HepG2 (cell line): Measurements from ENCODE around the gene TMEM183A. TPM values are rescaled to one million over a fixed set of nuclear protein-coding genes. Genes with fewer than 3 reads are reported as not detected.

Experiments used
- ATAC-seq: fragments of 200-7000 bp; cut with Tn5 transposase; 3 replicates; pipeline ENCODE4 v1.9.1; 2020; ENCODE audit warnings: mild to moderate bottlenecking, moderate library complexity
- BruUV-seq: library from RNA; stranded (reverse); fragments of 400-500 nt; replicated peaks from 2 replicates; lab custom pipeline; 2021; lab: Mats Ljungman, UMichigan
- CTCF ChIA-PET: fragments of 300-600 bp; formaldehyde crosslinking; extraction: SDS; loops from one replicate; lab custom pipeline; 2021; ENCODE audit warnings: low total read pairs, inconsistent platforms, low intra/inter-chr PET ratio; lab: Yijun Ruan, JAX
- POLR2A ChIA-PET: fragments of 350-600 bp; sonication (Branson Sonifier 250); formaldehyde crosslinking; loops from one replicate; lab custom pipeline; 2020; ENCODE audit warnings: antibody characterized with exemption, inconsistent platforms; lab: Yijun Ruan, JAX
- DNase-seq: peaks from one replicate; pipeline ENCODE4 v3.0.0-alpha.2; 2015; ENCODE audit warnings: low spot score
- FAIRE-seq: peaks from 3 replicates; lab custom pipeline; 2011; peaks lifted over from hg19 to GRCh38; lab: Jason Lieb, UNC
- H2AFZ ChIP-seq: one replicate; pipeline ENCODE4 v1.6.1; 2011; ENCODE audit warnings: low read length, inconsistent platforms
- H3K27ac ChIP-seq: fragments of 300-600 bp; 3 replicates; pipeline ENCODE4 v1.8.0; 2011; ENCODE audit warnings: mixed run types, mild to moderate bottlenecking, mixed read lengths, low read length, inconsistent platforms; ENCODE audit not compliant: insufficient read depth; ENCODE audit errors: extremely low read length
- H3K27me3 ChIP-seq, 2 experiments: fragments of 200-600 bp in 1 of 2; 2 replicates in 1 of 2; 3 replicates in 1 of 2; pipeline versions ENCODE4 v1.6.0 to v1.8.0; 2011; ENCODE audit warnings: low read length in 2 of 2, mild to moderate bottlenecking in 2 of 2, moderate library complexity in 2 of 2, inconsistent platforms in 1 of 2; ENCODE audit not compliant: insufficient read depth in 2 of 2, control insufficient read depth in 1 of 2
- H3K36me3 ChIP-seq, 2 experiments: fragments of 200-600 bp in 1 of 2; replicated peaks in 1 of 2; 2 replicates in 1 of 2; 3 replicates in 1 of 2; pipeline versions ENCODE4 v1.5.1 to v1.8.0; 2011; ENCODE audit warnings: low read length in 2 of 2, inconsistent platforms in 1 of 2; ENCODE audit not compliant: insufficient read depth in 2 of 2, control insufficient read depth in 1 of 2
- H3K4me1 ChIP-seq: 2 replicates; pipeline ENCODE4 v1.5.1; 2012; ENCODE audit warnings: low read length, inconsistent platforms; ENCODE audit not compliant: insufficient read depth
- H3K4me2 ChIP-seq: 2 replicates; pipeline ENCODE4 v1.6.0; 2011; ENCODE audit warnings: low read depth, low read length, inconsistent platforms
- H3K4me3 ChIP-seq, 3 experiments: fragments of 200-600 bp in 1 of 3; sonication (generic), shearing (Covaris generic) in 1 of 3; replicated peaks in 1 of 3; 2 replicates each; pipeline ENCODE4 v1.5.1; 2011 to 2016; ENCODE audit warnings: low read length in 3 of 3, inconsistent platforms in 2 of 3, low read depth in 2 of 3, mild to moderate bottlenecking in 2 of 3, control low read depth in 1 of 3, mixed read lengths in 1 of 3; ENCODE audit not compliant: insufficient read depth in 1 of 3
- H3K79me2 ChIP-seq: one replicate; pipeline ENCODE4 v1.6.1; 2011; ENCODE audit warnings: low read length, inconsistent platforms; ENCODE audit not compliant: insufficient read depth
- H3K9ac ChIP-seq: 2 replicates; pipeline ENCODE4 v1.6.0; 2011; ENCODE audit warnings: mild to moderate bottlenecking, low read depth, low read length, inconsistent platforms; ENCODE audit not compliant: insufficient read depth
- H3K9me3 ChIP-seq: 2 replicates; pipeline ENCODE4 v1.5.1; 2012; ENCODE audit warnings: mild to moderate bottlenecking, low read length
- H4K20me1 ChIP-seq: 2 replicates; pipeline ENCODE4 v1.6.0; 2011; ENCODE audit warnings: inconsistent platforms, mild to moderate bottlenecking, low read length, moderate library complexity; ENCODE audit not compliant: insufficient read depth
- ATAD3A ChIP-seq: sonication (generic); formaldehyde crosslinking; IDR thresholded peaks from 2 replicates; pipeline ENCODE4 v1.4.0; 2020; ENCODE audit warnings: missing genetic modification reagents
- FLYWCH1 ChIP-seq: sonication (generic); formaldehyde crosslinking; IDR thresholded peaks from 2 replicates; pipeline ENCODE4 v1.8.1; 2023; ENCODE audit warnings: mild to moderate bottlenecking, missing genetic modification reagents
- FOXA3 ChIP-seq: IDR thresholded peaks from 2 replicates; pipeline ENCODE4 v1.6.1; 2016; ENCODE audit warnings: missing genetic modification reagents, missing compliant biosample characterization
- RAD21 ChIP-seq: fragments of 450-650 bp; formaldehyde crosslinking; IDR thresholded peaks from 2 replicates; pipeline ENCODE4 v1.5.0; 2020; ENCODE audit warnings: mild to moderate bottlenecking
- SMC3 ChIP-seq: IDR thresholded peaks from 2 replicates; pipeline ENCODE4 v1.6.1; 2011; ENCODE audit warnings: low read length, improper control_type of control experiment
- STAG1 ChIP-seq: sonication (generic); formaldehyde crosslinking; IDR thresholded peaks from 2 replicates; pipeline ENCODE4 v1.4.0; 2020; ENCODE audit warnings: missing genetic modification reagents
- THYN1 ChIP-seq: sonication (generic); formaldehyde crosslinking; IDR thresholded peaks from 2 replicates; pipeline ENCODE4 v1.8.1; 2023; ENCODE audit warnings: low read depth, mild to moderate bottlenecking, moderate library complexity, missing genetic modification reagents, borderline replicate concordance
- TSC22D2 ChIP-seq: sonication (generic); formaldehyde crosslinking; IDR thresholded peaks from 2 replicates; pipeline ENCODE4 v1.5.1; 2020; ENCODE audit warnings: missing genetic modification reagents, mild to moderate bottlenecking, borderline replicate concordance
- ZNF160 ChIP-seq: sonication (generic); formaldehyde crosslinking; IDR thresholded peaks from 2 replicates; pipeline ENCODE4 v1.8.0; 2022; ENCODE audit warnings: mild to moderate bottlenecking, inconsistent platforms, missing genetic modification reagents
- ZNF17 ChIP-seq: sonication (generic); formaldehyde crosslinking; IDR thresholded peaks from 2 replicates; pipeline ENCODE4 v1.5.0; 2020; ENCODE audit warnings: mild to moderate bottlenecking, missing genetic modification reagents
- ZNF644 ChIP-seq: IDR thresholded peaks from 2 replicates; pipeline ENCODE4 v1.6.1; 2016; ENCODE audit warnings: low read depth
- ZNF747 ChIP-seq: sonication (generic); formaldehyde crosslinking; IDR thresholded peaks from 2 replicates; pipeline ENCODE4 v1.8.1; 2023; ENCODE audit warnings: missing genetic modification reagents, mild to moderate bottlenecking, borderline replicate concordance
- ZNF839 ChIP-seq: sonication (generic); formaldehyde crosslinking; IDR thresholded peaks from 2 replicates; pipeline ENCODE4 v1.4.0; 2020; ENCODE audit warnings: missing genetic modification reagents, mild to moderate bottlenecking, borderline replicate concordance
- WGBS: methylation state at CpG from one replicate; pipeline ENCODE4 v1.1.6; 2017; ENCODE audit warnings: low lambda C conversion rate; 5-methylcytosine and 5-hydroxymethylcytosine counted together
- in situ Hi-C: cut with HindIII; loops from 2 replicates; pipeline ENCODE4 v1.10.0; 2017; ENCODE audit warnings: low pct_unique_long_range_greater_than_20kb; ENCODE audit not compliant: extremely low pct_ligation_motif_present
- intact Hi-C: fragments of 100-400 bp; cut with micrococcal nuclease; formaldehyde crosslinking; loops from one replicate; pipeline ENCODE4 v1.10.0; 2022; ENCODE audit not compliant: unreplicated experiment
- polyA plus RNA-seq, 8 experiments: library from polyadenylated mRNA; depleted of rRNA in 3 of 8; stranded (reverse) in 7 of 8; unstranded in 1 of 8; fragments of >200 nt; fragmentation: Illumina TruSeq in 4 of 8; extraction: Trizol in 4 of 8; gene quantifications; 2 replicates each; pipeline versions ENCODE4 v1.2.1 to v1.2.3, GENCODE V29; 2011 to 2016; ENCODE audit warnings: low read depth in 4 of 8, missing spikeins in 1 of 8, mixed read lengths in 1 of 8; ENCODE audit not compliant: insufficient read depth in 1 of 8
- total RNA-seq, 5 experiments: library from RNA; depleted of rRNA; stranded (reverse); fragments of >200 nt; fragmentation: Illumina TruSeq; extraction: Trizol; gene quantifications; 2 replicates each; pipeline ENCODE4 v1.2.3, GENCODE V29; 2016; ENCODE audit warnings: low read depth in 1 of 5
- TF ChIP-seq, protein P1 (sequence below): sonication (generic); formaldehyde crosslinking; IDR thresholded peaks from 2 replicates; pipeline ENCODE4 v1.4.0; 2020; ENCODE audit warnings: missing genetic modification reagents, low read depth, mild to moderate bottlenecking, borderline replicate concordance
- TF ChIP-seq, protein P2 (sequence below): sonication (generic); formaldehyde crosslinking; IDR thresholded peaks from 2 replicates; pipeline ENCODE4 v1.4.0; 2020; ENCODE audit warnings: missing genetic modification reagents, mild to moderate bottlenecking, borderline replicate concordance
- TF ChIP-seq, protein P3 (sequence below): sonication (generic); formaldehyde crosslinking; IDR thresholded peaks from 2 replicates; pipeline ENCODE4 v1.8.1; 2023; ENCODE audit warnings: mild to moderate bottlenecking, missing genetic modification reagents
- TF ChIP-seq, protein P4 (sequence below): sonication (generic); formaldehyde crosslinking; IDR thresholded peaks from 2 replicates; pipeline ENCODE4 v1.8.0; 2022; ENCODE audit warnings: mild to moderate bottlenecking, missing genetic modification reagents, moderate library complexity

TMEM183A gene
- total and polyA plus RNA-seq, 2 of the 13 experiments (the other 11 are each of a cell fraction or from before 2014, with no cell fraction given): 59.7 to 82.0 TPM

DNA sequence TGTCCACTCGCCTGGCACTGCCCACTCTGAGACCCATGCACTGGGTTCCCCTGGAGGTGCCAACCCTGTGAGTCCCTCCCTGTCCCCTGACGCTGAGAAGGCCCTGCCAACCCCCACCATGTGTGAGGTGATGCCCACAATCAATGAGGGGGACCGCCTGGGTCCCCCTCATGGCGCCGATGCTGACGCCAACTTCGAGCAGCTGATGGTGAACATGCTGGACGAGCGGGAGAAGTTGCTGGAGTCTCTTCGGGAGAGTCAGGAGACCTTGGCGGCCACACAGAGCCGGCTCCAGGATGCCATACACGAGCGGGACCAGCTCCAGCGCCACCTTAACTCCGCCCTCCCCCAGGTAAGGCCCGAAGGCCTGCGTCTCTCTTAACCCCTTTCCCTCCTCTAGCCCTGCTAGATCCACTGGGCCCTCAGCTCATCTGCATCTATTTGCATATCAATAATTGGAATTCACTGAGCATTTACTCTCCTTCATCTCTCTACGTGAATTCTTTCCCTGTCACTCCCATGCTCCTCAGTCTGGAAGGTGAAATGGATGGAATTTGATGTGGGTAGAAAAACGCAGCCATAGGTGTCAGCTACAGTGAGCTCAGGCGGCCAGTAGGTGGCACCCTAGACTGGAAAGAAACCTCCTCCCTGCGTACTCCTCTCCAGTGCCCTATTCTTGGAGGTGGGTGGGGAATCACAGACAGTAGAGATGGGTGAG lies 31.9 kb downstream of the TMEM183A start:
- no TSS peak for BruUV-seq
- TF ChIP-seq, protein P1, sequence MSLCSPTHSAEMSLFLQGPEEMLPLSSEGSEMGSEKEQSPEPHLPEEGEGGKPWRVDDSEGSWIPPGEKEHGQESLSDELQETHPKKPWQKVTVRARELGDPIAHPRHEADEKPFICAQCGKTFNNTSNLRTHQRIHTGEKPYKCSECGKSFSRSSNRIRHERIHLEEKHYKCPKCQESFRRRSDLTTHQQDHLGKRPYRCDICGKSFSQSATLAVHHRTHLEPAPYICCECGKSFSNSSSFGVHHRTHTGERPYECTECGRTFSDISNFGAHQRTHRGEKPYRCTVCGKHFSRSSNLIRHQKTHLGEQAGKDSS (CRISPR knock-in tag): no peak
- TF ChIP-seq ATAD3A (CRISPR knock-in tag) (no peak), TSC22D2 (CRISPR knock-in tag) (no peak), FOXA3 (CRISPR knock-in tag) (no peak), ZNF747 (CRISPR knock-in tag) (no peak), THYN1 (CRISPR knock-in tag) (no peak), SMC3 (peak; percentile 52; the same call in 1 of the 2 replicates), FLYWCH1 (CRISPR knock-in tag) (no peak), ZNF839 (CRISPR knock-in tag) (no peak), STAG1 (CRISPR knock-in tag) (peak; percentile 76), ZNF644 (no peak), RAD21 (peak; percentile 38; the same call in 1 of the 2 replicates), ZNF17 (CRISPR knock-in tag) (no peak), ZNF160 (CRISPR knock-in tag) (no peak)
- TF ChIP-seq, protein P2, sequence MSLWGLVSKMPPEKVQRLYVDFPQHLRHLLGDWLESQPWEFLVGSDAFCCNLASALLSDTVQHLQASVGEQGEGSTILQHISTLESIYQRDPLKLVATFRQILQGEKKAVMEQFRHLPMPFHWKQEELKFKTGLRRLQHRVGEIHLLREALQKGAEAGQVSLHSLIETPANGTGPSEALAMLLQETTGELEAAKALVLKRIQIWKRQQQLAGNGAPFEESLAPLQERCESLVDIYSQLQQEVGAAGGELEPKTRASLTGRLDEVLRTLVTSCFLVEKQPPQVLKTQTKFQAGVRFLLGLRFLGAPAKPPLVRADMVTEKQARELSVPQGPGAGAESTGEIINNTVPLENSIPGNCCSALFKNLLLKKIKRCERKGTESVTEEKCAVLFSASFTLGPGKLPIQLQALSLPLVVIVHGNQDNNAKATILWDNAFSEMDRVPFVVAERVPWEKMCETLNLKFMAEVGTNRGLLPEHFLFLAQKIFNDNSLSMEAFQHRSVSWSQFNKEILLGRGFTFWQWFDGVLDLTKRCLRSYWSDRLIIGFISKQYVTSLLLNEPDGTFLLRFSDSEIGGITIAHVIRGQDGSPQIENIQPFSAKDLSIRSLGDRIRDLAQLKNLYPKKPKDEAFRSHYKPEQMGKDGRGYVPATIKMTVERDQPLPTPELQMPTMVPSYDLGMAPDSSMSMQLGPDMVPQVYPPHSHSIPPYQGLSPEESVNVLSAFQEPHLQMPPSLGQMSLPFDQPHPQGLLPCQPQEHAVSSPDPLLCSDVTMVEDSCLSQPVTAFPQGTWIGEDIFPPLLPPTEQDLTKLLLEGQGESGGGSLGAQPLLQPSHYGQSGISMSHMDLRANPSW (CRISPR knock-in tag): no peak
- TF ChIP-seq, protein P3, sequence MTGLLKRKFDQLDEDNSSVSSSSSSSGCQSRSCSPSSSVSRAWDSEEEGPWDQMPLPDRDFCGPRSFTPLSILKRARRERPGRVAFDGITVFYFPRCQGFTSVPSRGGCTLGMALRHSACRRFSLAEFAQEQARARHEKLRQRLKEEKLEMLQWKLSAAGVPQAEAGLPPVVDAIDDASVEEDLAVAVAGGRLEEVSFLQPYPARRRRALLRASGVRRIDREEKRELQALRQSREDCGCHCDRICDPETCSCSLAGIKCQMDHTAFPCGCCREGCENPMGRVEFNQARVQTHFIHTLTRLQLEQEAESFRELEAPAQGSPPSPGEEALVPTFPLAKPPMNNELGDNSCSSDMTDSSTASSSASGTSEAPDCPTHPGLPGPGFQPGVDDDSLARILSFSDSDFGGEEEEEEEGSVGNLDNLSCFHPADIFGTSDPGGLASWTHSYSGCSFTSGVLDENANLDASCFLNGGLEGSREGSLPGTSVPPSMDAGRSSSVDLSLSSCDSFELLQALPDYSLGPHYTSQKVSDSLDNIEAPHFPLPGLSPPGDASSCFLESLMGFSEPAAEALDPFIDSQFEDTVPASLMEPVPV (CRISPR knock-in tag): no peak
- TF ChIP-seq, protein P4, sequence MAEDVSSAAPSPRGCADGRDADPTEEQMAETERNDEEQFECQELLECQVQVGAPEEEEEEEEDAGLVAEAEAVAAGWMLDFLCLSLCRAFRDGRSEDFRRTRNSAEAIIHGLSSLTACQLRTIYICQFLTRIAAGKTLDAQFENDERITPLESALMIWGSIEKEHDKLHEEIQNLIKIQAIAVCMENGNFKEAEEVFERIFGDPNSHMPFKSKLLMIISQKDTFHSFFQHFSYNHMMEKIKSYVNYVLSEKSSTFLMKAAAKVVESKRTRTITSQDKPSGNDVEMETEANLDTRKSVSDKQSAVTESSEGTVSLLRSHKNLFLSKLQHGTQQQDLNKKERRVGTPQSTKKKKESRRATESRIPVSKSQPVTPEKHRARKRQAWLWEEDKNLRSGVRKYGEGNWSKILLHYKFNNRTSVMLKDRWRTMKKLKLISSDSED: no peak

More for the DNA sequence above, 31.9 kb downstream of the TMEM183A start:
- Histone ChIP-seq H3K9ac (no peak overlapping the region), H4K20me1 (peaks cover 5% of the 10 kb centered on the region; the same call in 1 of the 2 replicates), H3K9me3 (no peaks in the 10 kb centered on the region), H2AFZ (no peak overlapping the region), H3K4me1 (no peaks in the 10 kb centered on the region), H3K4me3 (no peak overlapping the region), H3K36me3 (no peaks in the 10 kb centered on the region), H3K27me3 (peaks cover under 1 to 26% of the 10 kb centered on the region in 2 experiments; a peak in 3 of 5 replicates), H3K79me2 (no peaks in the 10 kb centered on the region), H3K27ac (no peak overlapping the region), H3K4me2 (no peak overlapping the region)
- peak; percentile 76 for FAIRE-seq
- DNase-seq: peak; percentile 34
- intact Hi-C loops (loop anchor here (1.0 to 5.0 kb wide), 4 partner anchors 66 to 230 kb away; no protein-coding TSS in a partner anchor), in situ Hi-C loops (loop anchor here (5.0 kb wide), 2 partner anchors 178 to 233 kb away; no protein-coding TSS in a partner anchor)
- peak; percentile 91 for ATAC-seq
- WGBS: 36% methylated on average over 8 of the region's 22 CpGs
- ChIA-PET POLR2A (no interaction called here), CTCF (interaction anchor here (1.2 to 2.0 kb wide), 3 partner anchors 133 to 228 kb away, joined by 5 to 13 read pairs (median 5); no protein-coding TSS in a partner anchor)
